Activated CD4-positive, CD25-positive, alpha-beta regulatory T cell treated with anti-CD3 and anti-CD28 coated beads, Interleukin-2, amount 50 U/mL, for 16 hours (primary cell): Measurements from ENCODE around the gene LSAMP.

Experiments
- DNase-seq: peaks from one replicate; pipeline ENCODE4 v3.0.0-alpha.2; 2020; ENCODE audit warnings: low read depth, low spot score

The LSAMP gene

GRCh38 chr3:116356056-116356455 lies 89.2 kb downstream of the LSAMP start:
- no peak for DNase-seq

DNA sequence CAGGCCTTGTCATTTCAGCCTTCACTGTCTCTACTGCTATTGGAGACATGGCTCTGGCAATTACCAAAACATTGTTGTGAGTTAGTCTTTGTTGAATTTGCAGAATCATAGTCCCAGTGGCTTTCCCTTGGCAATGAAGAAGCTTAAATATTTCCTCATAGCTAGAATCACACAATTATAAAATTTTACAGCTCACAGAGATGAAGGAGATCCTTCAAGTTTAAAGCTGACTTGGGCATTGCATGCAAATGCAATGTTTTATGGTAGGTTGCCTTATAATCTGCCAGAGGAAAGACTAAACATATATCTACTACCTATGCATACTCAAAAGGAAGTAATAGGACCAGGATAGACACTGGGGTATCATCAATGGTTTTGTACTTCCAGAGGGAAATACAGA lies 90.9 kb downstream of the LSAMP start:
- DNase-seq: no peak

DNA sequence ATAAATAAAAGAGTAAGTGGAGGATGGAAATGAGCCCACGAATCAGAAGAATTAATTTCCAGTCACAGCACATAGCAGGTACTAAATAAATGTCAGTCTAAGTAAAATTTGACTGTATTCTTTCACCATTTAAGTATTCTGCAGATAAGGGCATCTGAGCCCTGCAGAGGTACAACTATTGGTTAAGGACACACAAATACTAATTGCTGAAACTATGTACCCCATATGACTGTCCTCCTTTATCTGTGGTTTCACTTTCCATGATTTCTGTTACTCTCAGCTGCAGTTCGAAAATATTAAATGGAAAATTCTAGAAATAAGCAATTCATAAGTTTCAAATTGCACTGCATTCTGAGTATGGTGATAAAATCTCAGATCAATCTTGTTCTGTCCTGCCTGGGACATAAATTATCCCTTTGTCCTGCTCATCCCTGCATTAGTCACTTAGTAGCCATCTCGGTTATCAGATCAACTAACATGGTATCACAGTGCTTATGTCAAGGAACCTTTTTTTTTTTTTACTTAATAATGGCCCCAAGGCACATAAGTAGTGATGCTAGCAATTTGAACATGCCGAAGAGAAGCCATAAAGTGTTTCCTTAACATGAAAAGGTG lies 95.1 kb downstream of the LSAMP start:
- DNase-seq: no peak

DNA sequence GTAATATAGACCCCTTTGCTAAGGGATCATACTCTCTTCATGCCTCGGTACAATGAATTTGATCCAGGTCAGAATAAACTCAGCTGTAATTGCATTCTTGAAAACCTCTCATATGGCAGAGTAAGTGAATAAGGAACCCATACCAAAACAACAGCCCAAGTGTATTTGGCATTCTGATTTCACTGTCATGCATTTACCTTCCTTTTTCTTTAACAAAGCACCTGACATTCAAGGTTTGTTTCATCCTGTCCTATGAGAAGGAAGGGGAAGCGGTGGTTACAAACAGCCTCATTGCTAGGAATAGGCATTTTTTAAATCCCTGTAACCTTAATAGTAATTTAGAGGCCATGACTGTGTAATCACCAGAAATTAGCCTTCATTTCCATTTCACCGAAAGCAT lies 97.1 kb downstream of the LSAMP start:
- no peak for DNase-seq

GRCh38 chr3:116342499-116342898 lies 102.8 kb downstream of the LSAMP start:
- DNase-seq: no peak

DNA sequence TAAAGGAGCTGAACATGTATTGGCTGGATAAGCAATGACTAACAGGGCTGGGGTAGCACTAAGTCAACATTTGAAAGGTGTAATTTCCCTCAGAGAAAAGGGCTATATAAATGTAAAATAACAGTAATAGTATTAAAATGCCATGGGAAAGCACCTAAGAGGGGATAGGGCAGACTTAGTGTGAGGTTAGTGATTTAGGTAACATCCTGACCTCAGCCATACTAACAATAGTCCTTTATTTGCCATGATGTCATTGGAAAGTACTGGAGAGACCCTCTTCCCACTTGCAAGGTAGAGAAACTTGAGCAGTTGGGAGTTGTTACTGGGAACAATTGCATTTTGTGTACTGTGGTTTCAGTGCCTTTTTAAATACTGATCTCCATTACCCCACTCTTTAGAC lies 103.4 kb downstream of the LSAMP start:
- no peak for DNase-seq

- no peak for DNase-seq
Observed at GRCh38 chr3:116341381-116341780, 103.9 kb downstream of the LSAMP start.

DNA sequence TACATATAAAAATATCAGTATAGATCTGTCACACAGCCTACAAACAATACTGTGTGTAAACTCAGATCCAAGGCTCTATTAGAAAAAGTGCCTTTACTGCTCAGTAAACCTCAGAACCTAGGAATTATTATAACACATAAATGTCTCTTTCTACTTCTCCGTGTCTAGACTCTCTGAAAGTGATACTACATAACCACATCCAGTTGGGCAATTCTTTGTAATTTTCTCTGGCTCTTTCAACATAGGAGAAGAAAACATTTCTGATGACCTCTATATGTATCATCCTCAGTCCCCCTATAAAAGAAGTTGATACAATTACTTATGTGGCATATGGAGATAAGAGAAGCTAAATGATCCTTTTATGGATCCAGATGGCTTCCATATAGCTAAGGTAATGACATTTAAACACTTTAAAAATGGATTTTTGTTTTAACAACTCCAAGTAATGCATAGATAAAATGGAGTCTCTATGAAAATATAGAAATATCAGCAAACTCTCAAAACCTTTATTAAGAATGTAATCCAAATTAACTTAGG lies 104.5 kb downstream of the LSAMP start:
- no peak for DNase-seq

DNA sequence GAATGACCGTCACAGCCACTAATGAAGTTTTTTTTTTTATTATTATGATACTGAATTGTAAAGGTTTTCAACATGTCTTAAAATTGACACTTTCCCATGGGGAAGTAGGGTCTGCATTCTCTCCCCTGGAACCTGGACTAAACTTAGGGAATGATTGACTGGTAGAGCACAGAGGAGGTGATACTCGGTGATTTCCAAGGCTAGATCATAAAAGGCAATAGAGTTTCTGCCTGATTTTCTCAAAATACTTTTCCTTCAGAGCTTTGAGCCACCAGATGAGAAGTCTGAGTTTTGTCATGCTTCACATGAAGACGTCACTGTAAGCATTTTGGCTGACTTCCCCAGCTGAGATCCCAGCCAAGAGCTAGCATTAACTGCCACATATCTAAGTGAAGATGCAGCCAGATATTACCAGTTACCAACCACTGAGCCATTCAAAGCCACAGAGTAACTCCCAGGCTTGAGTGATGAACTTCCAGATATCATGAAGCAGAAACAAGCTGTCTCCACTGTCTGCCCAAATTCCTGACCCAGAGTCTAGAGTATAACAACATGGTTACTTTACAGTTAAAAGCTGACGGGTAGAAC lies 105.8 kb downstream of the LSAMP start:
- DNase-seq: no peak

GRCh38 chr3:116338713-116339112 lies 106.6 kb downstream of the LSAMP start:
- no peak for DNase-seq

GRCh38 chr3:116337229-116337628 lies 108.1 kb downstream of the LSAMP start:
- no peak for DNase-seq

- DNase-seq: no peak
Observed at GRCh38 chr3:116331380-116331779, 113.9 kb downstream of the LSAMP start.

- no peak for DNase-seq
Observed at GRCh38 chr3:116322750-116323375, 122.4 kb downstream of the LSAMP start.

DNA sequence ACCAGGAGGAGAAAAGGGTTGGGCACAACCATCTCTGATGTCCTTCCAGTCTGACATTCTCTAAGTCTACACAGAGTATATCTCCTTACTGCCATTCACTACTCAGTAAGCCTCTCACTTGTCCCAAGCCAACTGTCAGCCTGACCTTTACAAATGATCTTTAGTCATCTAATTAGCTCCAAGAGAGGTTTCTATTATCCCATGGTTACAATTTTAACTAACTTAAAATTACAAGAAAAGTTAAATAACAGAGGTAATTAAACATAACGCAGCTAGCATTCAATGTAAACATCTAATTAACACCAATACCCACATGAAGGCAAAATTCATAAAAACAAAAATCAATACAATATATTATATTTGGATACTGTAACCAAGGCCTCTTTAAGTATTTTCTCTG lies 126.9 kb downstream of the LSAMP start:
- DNase-seq: no peak

DNA sequence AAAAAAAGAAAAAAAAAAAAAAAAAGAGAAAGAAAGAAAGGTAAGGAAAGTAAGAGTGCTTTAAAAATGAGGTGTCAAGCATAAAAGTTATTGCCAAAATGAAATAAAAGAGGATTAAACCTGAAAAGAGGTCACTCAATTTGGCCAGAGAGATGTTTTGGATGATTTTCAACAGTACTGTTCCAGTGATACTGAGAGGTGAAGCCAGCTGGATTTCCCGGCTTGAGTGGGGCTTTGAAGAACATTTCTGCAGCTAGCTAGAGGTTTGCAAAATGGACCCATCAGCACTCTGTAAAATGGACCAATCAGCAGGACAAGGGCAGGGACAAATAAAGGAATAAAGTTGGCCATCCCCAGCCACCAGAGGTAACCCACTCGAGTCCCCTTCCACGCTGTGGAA lies 128.5 kb downstream of the LSAMP start:
- no peak for DNase-seq

DNA sequence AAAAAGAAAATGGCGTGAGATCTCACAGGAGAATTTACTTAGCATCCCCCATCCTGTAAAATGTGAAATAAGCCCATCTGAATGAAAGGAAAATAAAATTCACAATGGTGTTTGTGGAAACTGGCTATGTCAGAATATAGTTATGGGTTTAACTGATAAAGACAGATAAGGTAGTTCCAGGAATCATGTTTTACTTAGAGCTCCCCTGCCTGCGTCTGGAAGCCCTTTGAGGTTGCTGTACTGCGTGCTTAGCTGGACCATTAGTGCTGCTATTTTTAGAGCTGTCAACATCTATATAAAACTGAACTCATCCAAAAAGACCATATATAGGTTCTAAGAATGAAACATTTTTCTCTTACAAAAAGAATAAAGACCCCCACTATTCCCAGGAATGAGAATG lies 130.8 kb downstream of the LSAMP start:
- DNase-seq: no peak

DNA sequence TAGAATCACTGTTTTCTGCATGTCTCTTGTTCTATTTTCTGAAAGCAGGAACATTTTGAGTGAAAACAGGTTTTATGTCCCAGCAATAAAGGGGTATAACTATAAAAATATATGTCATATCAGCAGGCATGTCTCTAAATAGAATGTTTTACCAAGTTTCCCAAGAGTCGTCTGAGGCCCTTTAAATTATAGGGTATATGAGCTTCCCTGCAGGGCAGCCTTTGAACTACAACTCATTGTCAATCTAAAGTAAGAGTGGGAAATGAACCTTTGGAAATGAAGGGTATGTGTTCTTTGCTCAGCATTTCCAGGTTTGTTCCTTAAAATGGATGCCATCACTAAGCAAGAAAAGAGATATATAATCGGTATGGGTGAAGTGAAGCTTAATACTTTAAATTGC lies 138.6 kb downstream of the LSAMP start:
- no peak for DNase-seq

- DNase-seq: no peak
Observed at GRCh38 chr3:116306149-116306548, 139.1 kb downstream of the LSAMP start.

- DNase-seq: no peak
Observed at GRCh38 chr3:116302087-116302747, 143.1 kb downstream of the LSAMP start.

DNA sequence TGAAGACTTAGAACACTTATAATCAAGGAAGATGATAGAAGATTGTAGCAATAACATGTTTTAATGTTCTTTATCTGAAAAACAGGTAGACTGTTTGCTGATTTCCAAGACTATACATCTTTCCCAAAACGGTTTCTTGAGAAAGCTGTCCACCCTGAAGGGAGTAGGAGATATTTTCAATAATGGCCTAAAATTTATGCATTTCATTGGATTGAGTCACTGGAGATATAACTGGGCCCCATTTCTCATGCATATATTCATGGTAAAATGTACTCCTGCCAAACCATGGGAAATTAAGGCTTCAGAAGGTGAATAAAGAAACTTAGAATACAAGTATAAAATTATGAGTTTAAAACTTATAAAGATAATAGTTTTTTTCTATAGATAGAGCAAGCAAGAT lies 143.9 kb downstream of the LSAMP start:
- DNase-seq: no peak

DNA sequence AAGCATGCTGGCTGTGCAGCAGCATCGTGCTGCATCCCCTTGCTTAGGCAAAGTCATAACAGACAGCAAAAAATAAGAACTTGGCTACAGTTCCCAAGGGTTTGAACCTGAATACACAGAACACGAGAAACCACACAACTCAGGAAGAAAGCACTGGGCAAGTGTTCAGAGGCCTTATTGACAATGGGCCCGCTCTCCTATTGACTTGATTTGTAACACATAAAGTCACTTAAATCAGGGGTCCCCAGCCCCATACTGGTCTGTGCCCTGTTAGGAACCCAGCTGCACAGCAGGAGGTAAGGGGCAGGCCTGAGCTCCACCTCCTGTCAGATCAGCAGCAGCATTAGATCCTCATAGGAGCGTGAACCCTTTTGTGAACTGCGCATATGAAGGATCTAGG lies 145.1 kb downstream of the LSAMP start:
- DNase-seq: no peak

- no peak for DNase-seq
Observed at GRCh38 chr3:116299646-116300081, 145.6 kb downstream of the LSAMP start.

DNA sequence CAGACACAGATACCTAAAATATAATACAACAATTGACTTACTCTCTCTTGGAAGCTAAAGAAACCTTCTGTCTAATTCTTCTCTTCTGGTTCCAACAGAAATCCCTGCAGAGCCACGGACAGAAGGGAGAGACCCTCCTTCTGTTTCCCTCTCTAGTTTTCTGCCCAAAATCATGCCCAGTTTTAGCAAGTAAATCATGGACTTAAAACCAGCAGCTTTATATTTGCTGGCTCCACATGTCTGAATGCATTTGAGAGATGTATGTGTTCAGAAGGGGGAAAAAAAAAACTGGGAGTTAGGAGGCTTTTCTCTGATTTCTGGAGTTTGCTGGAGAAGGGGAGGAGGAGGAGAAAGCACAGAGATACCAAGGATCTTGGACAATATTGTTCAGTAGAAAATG lies 147.1 kb downstream of the LSAMP start:
- DNase-seq: no peak
